ENCODE data around the gene SEC14L2. TPM values are rescaled to one million over a fixed set of nuclear protein-coding genes. Genes with fewer than 3 reads are reported as not detected.

Gene SEC14L2
- polyA plus RNA-seq, 1 experiment, result 15.8 TPM

DNA sequence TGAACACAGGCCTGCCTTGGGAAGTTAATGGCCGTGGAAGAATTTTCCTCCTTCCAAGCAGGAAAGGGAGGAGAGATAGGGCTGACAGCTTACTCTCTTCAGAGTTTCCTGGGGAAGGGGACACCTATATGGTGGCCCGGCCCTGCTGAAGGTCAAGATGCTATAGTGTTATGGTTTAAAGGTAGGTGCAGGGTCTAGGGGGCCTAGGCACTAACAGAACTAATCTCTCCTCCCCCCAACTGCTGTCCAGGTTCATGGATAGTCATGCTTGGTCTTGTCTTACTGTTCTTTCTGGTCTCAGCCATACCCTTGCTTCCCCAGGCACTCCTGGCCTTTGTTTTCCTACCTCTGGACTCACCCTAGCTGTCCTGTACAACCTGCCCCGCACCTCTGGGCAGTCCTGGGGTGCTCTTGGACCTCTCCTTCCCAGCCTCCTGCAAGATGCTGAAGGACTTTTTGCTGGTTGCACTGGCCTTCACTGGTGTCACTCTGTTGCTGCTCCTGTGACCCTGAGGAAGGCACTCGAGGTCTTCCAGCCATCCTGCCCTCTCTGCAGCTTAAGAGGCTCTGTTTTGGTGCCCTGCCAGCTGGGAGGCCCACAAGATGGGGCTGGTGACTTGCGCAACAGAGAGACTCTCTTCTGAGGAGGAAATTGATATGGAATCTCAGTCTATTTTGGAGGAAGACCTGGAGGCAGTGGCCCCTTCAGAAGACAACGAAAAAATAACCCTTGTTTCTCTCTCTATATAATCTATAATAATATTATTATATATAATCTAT, 57.1 kb downstream of the SEC14L2 start:
- CTCF ChIA-PET, result no interaction called here
- no peak for TF ChIP-seq CTCF (IDR thresholded peaks at IDR 0.05; ENCODE audit: low read depth, low read length)
- no peak overlapping the region for H3K27ac ChIP-seq (ENCODE audit: low read depth, low read length)
- POLR2A ChIA-PET, result no interaction called here
- no peaks in the 10 kb centered on the region for H3K9me3 ChIP-seq (ENCODE audit: control insufficient read depth, insufficient read depth, low read length)
- no peak for DNase-seq (ENCODE audit: low read depth, low spot score)
- H3K4me3 ChIP-seq (ENCODE audit: low read depth, low read length), result no peak overlapping the region
- H3K27me3 ChIP-seq (ENCODE audit: control insufficient read depth, insufficient read depth, low read length), result peaks cover 13% of the 10 kb centered on the region

DNA sequence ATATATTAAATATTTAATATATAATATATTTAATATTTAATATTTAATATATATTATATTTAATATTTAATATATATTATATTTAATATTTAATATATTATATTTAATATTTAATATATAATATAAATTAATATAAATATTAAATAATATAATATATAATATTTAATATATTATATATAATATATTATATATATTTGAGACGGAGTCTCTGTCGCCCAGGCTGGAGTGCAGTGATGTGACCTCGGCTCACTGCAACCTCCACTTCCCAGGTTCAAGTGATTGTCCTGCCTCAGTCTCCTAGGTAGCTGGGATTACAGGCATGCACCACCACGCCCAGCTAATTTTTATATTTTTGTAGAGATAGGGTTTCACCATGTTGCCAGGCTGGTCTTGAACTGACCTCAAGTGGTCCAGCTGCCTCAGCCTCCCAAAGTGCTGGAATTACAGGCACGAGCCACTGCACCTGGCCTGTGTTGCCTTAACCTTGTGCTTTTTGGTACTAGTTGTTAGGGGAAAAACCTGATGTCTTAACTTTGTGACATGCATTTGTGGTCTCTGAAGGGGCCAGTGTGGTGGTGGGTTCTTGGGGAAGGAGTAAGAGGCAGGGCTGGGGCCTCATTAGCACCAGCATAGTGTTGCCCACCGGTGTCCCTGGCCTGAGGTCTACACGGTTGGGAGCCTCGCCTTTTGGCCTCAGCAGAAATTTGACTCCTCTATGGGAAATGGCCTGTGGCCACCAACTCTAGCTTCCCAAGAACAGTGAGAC, 58.4 kb downstream of the SEC14L2 start:
- ChIA-PET CTCF (no interaction called here), POLR2A (no interaction called here)
- peaks cover 13% of the 10 kb centered on the region for H3K27me3 ChIP-seq (ENCODE audit: control insufficient read depth, insufficient read depth, low read length)
- no peaks in the 10 kb centered on the region for H3K9me3 ChIP-seq (ENCODE audit: control insufficient read depth, insufficient read depth, low read length)
- no peak for DNase-seq (ENCODE audit: low read depth, low spot score)
- no peak overlapping the region for H3K4me3 ChIP-seq (ENCODE audit: low read depth, low read length)
- TF ChIP-seq CTCF (IDR thresholded peaks at IDR 0.05; ENCODE audit: low read depth, low read length), result no peak
- H3K27ac ChIP-seq (ENCODE audit: low read depth, low read length), result no peak overlapping the region

GRCh38 chr22:30457981-30458380, 61.2 kb downstream of the SEC14L2 start:
- no peak overlapping the region for H3K4me3 ChIP-seq (ENCODE audit: low read depth, low read length)
- peaks cover 9% of the 10 kb centered on the region for H3K27me3 ChIP-seq (ENCODE audit: control insufficient read depth, insufficient read depth, low read length)
- H3K9me3 ChIP-seq (ENCODE audit: control insufficient read depth, insufficient read depth, low read length), result no peaks in the 10 kb centered on the region
- ChIA-PET CTCF (interaction anchor here (1.1 kb wide), 1 partner anchor 12 kb away, joined by 5 read pairs; no protein-coding TSS in a partner anchor), POLR2A (no interaction called here)
- no peak overlapping the region for H3K27ac ChIP-seq (ENCODE audit: low read depth, low read length)
- DNase-seq (ENCODE audit: low read depth, low spot score), result no peak
- no peak for TF ChIP-seq CTCF (IDR thresholded peaks at IDR 0.05; ENCODE audit: low read depth, low read length)

GRCh38 chr22:30459181-30460052, 62.6 kb downstream of the SEC14L2 start:
- Histone ChIP-seq H3K27me3 (ENCODE audit: control insufficient read depth, insufficient read depth, low read length) (peaks cover 12% of the 10 kb centered on the region), H3K9me3 (ENCODE audit: control insufficient read depth, insufficient read depth, low read length) (no peaks in the 10 kb centered on the region), H3K27ac (ENCODE audit: low read depth, low read length) (no peak overlapping the region), H3K4me3 (ENCODE audit: low read depth, low read length) (no peak overlapping the region)
- no peak for TF ChIP-seq CTCF (IDR thresholded peaks at IDR 0.05; ENCODE audit: low read depth, low read length)
- no peak for DNase-seq (ENCODE audit: low read depth, low spot score)
- ChIA-PET POLR2A (no interaction called here), CTCF (interaction anchor here (1.4 kb wide), 1 partner anchor 14 kb away, joined by 4 read pairs; no protein-coding TSS in a partner anchor)

Data from AG04450 (cell line).